HG02884 (cell line): ENCODE measurements around the gene ARL8B.
"Not testable (repeated sequence)": the region's sequence is repeated elsewhere in the genome, so short reads cannot be mapped to it uniquely, and the experiment has no call there.

Experiments
- ATAC-seq: cut with Tn5 transposase; IDR thresholded peaks from one replicate; pipeline ENCODE4 v1.9.1; 2021; ENCODE audit warnings: mild to moderate bottlenecking, moderate library complexity; ENCODE audit not compliant: unreplicated experiment

Gene ARL8B

DNA sequence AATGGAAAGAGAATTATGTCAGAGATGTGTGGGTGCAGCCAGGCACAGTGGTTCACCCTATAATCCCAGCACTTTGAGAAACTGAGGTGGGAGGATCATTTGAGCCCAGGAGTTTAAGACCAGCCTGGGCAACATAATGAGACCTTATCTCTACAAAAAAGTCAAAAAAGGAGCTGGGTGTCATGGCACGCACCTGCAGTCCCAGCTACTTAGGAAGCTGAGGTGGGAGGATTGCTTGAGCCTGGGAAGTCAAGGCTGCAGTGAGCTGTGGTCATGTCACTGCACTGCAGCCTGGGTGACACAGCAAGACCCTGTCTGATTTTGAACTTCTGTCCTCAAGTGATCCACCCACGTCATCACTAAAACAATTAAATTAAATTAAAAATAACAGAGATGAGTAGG lies 15.2 kb upstream of the ARL8B start:
- ATAC-seq: not testable (repeated sequence)

DNA sequence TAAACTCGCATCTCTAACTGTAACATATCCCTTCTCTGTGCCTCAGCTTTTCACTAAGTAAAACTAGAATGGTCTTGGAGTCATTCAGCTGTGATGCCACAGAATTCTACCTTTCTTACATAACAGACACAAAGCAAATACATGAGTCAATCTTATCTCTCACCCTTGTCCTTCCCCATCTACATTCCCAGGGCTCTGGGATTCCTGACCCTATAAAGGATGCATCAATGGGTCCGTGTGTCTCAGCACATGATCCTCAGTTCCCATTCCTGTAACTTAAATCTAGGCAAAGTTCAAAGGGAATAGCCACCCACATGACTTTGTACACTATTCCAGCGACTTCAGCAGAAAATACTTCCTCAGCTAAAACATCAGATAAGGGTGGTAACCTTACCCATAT lies 11.8 kb upstream of the ARL8B start:
- no peak for ATAC-seq

DNA sequence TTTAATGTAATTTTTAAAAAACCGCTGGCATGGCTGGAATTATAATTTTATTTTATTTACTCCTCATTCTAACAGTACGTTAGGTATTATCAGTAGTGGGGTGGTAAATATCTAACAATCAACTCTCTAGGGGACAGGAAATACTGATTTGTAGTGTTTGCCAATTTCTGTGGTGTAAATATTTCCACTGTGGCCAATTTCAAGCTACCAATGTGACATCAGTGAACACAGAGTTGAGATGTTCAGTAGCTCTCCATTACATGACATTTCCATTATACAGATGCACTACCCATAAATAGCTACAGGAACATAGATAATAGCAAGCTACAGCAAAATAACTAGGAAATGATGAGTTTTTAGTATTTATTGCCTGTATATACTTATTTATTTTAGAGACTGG lies 10.0 kb upstream of the ARL8B start:
- ATAC-seq: no peak

DNA sequence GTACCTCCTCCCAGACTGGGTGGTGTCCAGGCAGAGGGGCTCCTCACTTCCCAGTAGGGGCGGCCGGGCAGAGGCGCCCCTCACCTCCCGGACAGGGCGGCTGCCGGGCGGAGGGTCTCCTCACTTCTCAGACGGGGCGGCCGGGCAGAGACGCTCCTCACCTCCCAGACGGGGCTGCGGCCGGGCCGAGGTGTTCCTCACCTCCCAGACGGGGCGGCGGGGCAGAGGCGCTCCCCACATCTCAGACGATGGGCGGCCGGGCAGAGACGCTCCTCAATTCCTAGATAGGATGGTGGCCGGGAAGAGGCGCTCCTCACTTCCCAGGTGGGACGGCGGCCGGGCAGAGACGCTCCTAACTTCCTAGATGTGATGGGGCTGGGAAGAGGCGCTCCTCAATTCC lies 8.4 kb upstream of the ARL8B start:
- ATAC-seq: not testable (repeated sequence)

DNA sequence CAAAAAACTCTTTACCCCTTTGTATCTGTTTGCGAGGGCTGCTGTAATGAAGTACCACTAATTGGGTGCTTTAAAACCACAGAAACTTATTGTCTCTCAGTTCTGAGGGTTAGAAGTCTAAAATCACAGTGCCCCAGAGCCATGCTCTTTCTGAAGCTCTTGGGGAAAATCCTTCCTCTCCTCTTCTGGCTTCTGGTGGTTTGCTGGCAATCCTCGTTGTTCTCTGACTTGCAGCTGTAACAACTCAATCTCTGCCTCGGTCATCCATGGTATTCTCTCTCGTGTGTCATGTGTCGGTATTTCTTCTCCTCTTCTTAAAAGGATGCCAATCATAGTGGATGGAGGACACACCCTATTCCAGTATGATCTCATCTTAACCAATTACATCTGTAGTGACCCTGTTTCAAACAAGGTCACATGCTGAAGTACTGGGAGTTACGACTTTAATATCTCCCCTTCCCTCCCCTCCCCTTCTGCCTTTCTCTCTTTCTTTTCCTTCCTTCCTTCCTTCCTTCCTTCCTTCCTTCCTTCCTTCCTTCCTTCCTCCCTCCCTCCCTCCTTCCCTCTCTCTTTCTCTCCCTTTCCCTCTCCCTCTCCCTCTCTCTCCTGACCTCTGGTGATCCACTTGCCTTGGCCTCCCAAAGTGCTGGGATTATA lies 6.5 kb upstream of the ARL8B start:
- ATAC-seq: no peak

DNA sequence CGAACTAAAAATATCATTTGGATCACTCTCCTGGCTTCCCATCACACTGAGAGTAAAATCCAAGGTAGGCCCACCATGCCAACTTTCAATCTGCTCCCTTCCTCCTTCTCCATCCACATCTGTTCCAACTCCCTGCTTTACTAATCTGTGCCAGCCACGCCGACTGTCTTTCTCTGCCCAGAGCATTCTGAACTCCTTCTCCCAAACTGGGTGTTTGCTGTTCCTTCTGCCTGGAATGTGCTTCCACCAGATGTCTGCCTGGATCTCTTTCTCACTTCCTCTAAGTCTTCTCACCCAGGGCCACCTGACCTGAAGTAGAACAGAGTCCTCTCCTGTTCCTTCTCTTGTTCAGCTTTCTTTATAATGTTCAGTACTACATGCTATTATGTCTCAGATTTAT lies 5.6 kb upstream of the ARL8B start:
- ATAC-seq: no peak

DNA sequence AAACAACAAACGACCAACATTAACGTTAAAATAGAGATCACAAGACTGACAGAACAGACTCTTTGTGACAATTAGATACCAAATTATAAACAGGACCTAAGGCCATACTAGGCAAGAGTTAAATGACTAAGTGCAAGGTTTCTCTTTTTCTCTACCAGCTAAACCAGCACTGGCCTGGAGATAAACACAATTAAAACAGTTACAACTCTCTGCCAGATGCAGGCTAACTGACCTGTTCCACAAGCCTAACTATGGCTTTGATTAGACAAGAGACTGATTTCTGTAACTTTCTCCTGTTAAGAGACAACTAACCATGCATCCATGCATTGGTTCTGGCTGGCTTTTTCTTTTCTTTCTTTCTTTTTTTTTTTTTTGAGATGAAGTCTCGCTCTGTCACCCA lies 1.6 kb upstream of the ARL8B start:
- no peak for ATAC-seq

DNA sequence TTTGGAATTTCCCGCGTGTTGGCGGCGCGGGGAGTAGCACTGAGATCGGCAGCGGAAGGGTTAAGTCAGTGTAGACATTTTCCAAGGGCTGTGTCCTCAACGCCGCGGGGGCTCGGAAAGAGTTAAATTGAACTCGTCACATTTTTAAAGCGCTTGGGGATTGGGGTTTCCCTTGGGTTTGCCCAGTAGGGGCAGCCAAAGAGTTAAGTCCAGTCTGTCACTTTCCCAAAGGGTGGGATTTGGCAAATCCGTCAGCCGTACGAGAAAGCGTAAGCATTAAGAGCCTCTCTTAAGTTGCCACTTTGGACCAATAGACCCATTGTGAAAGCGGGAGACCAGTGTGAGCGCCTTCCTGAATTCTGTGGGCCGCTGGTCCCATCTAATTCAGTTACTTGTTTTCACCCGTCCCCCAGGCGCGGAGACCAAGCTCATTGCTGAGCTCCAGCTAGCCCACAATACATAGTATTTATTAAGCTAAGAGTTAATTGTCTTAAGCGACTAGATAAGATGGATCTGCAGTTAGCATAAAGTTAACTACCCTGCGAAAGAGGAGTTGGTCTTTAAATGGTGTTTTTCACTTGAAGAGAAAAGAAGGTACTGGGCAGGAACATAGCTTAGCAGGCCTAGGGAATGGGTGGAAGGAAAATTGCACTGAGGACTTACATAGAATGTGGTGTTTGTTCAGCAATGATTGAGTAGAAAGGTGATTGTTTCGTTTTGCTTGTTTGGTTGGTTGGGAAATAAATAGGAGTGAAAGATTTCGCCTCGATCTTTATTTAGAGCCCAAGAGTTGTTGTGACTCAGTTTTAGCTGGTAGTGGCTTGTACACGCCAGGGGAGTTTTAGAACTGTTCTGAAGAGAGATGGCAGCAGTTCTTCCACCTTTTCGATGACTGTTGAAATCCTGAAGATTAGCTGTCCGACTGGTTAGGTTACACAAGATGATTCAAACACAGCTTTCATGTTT lies 932 bp downstream of the ARL8B start:
- peak; percentile 9 for ATAC-seq

DNA sequence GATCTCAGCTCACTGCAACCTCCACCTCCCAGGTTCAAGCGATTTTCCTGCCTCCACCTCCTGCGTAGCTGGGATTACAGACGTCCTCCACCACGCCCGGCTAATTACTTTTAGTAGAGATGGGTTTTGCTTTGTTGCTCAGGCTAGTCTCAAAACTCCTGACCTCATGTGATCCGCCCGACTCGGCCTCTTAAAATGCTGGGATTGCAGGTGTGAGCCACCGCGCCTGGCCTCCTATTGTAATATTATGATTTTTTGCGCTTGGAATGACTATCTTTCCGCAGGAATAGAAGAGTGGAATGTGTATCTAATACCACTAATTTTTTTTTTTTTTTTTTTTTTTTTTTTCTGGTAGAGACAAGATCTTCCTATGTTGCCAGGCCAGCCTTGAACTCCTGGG lies 1.8 kb downstream of the ARL8B start:
- no peak for ATAC-seq

DNA sequence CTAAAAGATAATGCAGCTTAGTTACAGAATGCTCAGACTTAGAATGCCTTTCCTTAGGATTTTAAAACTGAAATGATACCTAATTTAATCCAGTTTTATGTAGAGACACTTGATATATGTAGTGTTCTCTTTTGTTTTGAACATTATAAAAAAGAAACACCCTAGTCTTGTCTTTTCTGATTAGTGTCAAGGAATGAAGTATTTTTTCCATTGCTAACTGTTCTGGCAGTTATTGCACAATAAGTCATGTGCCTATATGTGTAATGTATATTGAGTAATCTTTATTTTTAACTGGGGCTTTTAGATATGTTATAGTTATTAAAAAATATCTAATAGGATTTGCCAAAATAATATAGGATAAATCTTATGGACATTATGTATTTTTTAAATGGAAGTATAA lies 4.5 kb downstream of the ARL8B start:
- ATAC-seq: no peak

DNA sequence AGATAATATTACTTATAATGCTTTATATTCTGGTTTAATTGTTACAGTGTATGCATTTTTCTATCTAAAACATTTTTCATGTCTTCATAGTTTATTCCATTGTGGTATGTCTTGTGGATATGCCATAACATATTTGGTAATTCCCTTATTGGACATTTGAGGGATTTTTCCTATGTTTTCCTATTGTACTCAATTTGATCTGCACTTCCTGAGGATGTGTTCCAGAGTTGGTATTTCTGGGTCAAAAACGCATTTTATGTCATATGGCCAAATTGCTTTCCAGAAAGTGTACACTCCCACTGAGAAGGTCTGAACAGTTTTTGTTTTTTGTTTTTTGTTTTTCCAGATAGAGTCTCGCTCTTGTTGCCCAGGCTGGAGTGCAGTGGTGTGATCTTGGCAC lies 6.8 kb downstream of the ARL8B start:
- ATAC-seq: no peak

DNA sequence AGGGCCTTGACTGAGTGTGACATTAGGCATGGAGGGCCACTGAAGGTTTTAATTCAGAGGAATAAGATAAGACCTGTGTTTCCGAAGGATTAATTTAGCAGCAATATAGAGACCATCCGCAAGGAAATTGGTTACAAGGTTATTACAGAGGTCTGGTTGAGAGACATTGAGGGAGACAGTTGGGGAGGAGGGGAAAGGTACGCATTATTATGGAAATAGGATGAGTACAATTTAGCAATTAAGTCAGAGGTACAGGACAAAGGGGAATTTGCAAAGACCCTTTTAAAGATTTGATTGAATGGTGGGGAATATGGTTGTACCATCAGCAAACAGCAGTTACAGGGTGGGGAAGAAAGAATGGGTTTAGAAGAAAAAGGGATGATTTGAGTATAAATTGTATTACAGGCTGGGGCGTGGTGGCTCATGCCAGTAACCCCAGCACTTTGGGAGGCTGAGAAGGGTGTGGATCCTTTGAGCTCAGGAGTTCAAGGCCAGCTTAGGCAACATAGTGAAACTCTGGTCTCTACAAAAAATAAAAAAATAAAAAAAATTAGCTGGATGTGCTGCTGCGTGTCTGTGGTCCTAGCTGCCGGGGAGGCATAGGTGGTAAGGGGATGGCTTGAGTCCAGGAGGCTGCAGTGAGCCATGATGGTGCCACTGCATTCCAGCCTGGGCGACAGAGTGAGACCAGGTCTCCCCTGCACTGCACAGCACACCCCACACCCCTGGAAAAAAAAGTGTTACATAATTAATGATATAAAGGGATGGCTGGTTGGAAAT lies 11.3 kb downstream of the ARL8B start:
- no peak for ATAC-seq

DNA sequence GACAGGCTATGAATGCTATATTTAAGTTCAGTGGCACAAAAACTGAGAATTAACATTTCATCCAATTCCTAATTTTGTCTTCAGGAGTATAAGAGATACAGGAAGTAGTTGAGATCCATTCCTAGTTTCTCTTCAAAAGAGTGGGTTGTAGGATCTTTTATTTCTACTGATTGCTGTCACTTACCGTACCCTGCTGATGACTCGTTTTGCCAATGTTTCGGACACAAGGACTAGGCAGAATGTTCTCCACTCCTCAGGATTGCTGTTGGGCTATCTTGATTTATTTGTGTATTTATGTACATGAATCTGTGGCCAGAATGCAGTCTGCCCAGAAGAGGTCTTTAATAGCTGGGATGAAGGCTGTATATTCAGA lies 11.9 kb downstream of the ARL8B start:
- no peak for ATAC-seq

DNA sequence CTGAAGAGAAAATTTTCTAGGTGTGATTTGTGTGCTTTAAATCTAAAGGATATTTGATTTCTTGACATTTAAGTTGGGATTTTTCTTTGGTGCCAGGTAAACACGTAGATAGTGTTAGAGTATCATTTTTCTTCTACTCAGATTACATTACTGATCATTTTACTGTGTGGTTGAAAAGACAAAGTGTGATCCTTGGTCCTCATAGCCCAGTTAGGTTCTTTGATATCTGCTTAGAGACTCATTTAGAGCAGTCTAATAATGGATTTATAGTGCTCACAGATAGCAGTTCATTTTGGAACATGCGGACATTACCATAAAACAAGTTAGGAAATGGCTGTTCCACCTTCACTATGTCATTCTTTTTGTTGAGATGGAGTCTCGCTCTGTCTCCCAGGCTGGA lies 12.4 kb downstream of the ARL8B start:
- ATAC-seq: no peak

DNA sequence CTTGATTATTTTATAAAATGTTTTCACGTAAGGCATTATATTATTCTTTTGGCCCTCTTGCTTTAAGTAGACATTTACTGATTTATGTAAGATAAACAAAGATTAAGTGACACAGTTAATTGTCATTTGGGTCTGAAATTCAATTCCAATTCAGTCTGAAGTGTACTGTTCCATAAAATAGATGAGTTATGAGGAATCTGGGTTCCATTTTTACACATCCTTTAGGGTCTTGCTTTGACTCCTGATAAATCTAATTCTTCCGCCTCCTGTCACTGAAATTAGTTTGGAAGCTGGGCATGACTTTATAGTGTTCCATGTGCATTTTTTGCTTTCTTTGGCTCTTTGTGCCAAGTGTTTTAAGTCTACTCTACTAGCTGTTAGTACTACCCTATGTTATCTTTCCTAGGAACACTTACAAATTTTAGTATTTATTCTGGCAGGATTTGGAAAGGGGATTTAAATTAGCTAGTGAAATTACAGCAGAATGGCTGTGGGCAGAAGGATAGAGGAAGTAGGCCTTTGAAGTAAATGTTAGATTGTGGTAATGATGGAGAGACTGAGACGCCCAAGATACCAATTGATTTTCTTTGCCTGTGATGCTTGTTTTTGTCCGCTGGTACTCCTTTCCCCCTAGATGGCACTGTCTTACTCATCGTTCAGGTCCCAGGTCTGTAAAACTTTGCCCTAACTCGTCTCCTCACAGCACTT lies 14.3 kb downstream of the ARL8B start:
- peak; percentile 61 for ATAC-seq

DNA sequence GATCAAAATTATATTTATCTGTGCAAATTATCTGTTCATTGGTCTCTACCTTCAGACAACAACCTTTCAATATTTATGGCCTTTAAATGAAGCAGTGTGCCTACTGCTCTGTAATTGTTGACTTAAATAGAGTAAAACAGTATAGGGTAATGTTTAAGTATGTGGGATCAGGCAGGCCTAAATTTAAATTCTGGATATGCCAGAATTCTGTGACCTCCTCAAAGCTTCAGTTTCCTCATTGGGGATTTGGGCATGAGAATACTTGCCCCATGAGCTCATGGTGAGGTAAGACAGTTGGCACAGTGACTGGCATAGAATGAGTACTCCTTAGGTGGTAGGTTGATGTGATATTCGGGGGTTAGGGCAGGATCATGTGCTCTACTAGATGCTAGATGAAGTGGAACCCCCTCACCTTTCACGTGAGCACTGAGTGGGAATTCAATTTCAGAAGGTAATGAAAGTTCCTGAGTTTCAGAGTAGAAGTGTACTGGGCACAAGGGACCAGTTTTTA lies 14.9 kb downstream of the ARL8B start:
- peak; percentile 25 for ATAC-seq

DNA sequence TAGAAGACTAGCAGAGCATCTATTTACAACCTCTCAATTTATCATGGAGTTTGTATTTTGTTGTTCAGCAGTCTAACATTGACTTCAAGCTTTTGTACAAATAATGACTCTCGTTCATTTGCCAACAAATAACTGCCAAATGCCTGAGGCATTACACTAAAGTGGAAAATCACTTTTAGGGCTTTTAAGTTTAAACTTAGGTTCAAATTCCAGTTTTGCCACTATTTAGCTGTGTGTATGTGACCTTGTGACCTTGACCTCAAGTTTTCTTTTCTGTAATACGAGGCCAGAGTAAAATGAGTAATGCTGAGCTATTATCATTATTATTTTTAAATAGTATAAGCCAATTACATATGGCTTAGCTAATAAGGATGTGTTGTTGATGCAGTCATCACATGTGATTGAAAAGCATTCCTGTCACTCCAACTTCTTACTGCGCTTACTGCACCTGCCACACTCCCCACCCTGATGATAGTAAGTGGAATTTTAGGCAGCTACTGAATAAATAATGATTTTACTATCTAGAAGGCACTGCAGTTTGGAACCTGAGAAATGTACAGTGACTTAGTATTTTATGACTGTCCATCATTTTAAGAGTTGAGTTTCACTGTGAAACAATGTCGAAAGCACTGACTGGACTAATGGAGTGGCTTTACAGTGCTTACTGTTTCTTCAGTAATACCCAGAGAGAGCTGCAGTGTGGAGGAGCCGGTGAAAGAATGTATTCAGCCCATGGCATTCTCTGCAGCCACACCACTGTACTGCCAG lies 16.3 kb downstream of the ARL8B start:
- ATAC-seq: no peak

DNA sequence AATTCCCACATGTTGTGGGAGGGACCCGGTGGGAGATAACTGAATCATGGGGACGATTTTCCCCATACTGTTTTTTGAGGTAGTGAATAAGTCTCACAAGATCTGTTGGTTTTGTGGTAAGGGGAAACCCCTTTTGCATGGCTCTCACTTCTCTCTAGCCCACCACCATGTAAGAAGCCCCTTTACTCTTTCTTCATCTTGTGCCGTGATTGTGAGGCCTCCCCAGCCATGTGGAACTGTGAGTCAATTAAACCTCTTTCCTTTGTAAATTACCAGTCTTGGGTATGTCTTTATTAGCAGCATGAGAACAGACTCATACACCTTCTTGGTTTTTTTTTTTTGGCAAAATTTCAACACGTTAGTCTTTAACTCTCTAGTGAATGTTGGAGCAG lies 18.1 kb downstream of the ARL8B start:
- peak; percentile 35 for ATAC-seq

DNA sequence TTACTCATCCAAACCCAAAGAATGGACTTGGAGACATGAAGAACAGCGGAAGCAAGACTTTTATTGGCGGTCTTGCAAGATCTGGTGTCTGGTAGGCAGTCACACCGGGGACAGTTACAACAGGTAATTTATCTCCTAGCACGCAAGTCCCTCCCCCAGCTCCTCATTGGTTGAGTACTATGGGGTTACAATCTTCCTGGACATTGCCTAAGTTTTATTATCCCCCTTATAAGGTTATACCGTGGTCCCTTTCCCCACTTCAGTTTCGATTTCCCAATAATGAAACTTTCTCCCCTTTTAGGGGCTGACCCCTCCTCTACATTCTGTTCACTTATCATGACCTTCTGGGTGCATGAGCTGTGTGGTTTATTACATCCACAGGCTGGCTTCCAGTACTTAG lies 18.7 kb downstream of the ARL8B start:
- ATAC-seq: no peak

DNA sequence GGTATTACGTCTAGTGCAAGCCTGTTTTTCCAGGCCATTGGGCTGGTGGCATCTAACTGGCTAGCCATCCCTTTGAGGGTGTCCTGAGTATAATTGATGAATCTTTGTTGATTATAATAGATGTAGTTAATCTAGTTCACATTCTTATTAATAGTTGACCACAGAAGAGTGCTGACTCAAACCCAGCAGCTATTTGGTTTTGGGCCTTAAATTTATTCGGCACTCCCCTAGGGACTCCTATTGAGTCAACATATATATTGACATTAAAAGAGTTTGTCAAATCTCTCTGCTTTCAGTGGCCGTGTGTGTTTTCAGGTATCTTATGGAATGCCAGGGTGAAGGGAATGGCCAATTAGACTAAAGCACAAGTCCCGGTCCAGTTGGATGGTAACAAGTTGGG lies 19.7 kb downstream of the ARL8B start:
- ATAC-seq: no peak
